ENCODE results near the gene ZNF30.

GRCh38 chr19:34994286-34994642 is 67.6 kb downstream of the ZNF30 start:
- no peak for TF ChIP-seq POLR2A (IDR thresholded peaks at IDR 0.05; ENCODE audit: low read length)
- TF ChIP-seq GATA1 (IDR thresholded peaks at IDR 0.05; ENCODE audit: low read depth, low read length) = no peak
